ENCODE data around the gene VAMP1.

- TF ChIP-seq CTCF (IDR thresholded peaks at IDR 0.05; ENCODE audit: low read depth, low read length, poor library complexity, severe bottlenecking) (no peak), EZH2phosphoT487 (IDR thresholded peaks at IDR 0.05; ENCODE audit: borderline replicate concordance, low read length) (no peak)
Observed at GRCh38 chr12:6434205-6435140, 36.0 kb downstream of the VAMP1 start.
